ENCODE data around the gene MS4A8.

- TF ChIP-seq CTCF (conservative IDR thresholded peaks at IDR 0.05) (no peak), EZH2 (IDR thresholded peaks at IDR 0.05; ENCODE audit: low read depth) (no peak)
Observed at GRCh38 chr11:60743058-60743457, 43.6 kb downstream of the MS4A8 start.

Data from PC-9 (cell line).